GM12864 (cell line): ENCODE results near the gene SUGCT.
A peak's percentile ranks its signal among the peaks of the same experiment; 100 is the strongest.

Experiments
- DNase-seq: peaks from one replicate; pipeline ENCODE4 v3.0.0-alpha.2; 2011; ENCODE audit warnings: low read depth
- H3K4me3 ChIP-seq: 2 replicates; pipeline ENCODE4 v1.5.1; 2011; ENCODE audit warnings: mild to moderate bottlenecking, low read depth, low read length, control low read depth
- CTCF ChIP-seq: IDR thresholded peaks from 2 replicates; pipeline ENCODE4 v1.5.1; 2011; ENCODE audit warnings: low read depth, mild to moderate bottlenecking, moderate library complexity, low read length, control low read depth, inconsistent platforms; ENCODE audit errors: missing control alignments

The SUGCT gene

GRCh38 chr7:40506158-40506557 lies 371.4 kb downstream of the SUGCT start:
- H3K4me3 ChIP-seq: no peak overlapping the region
- no peak for TF ChIP-seq CTCF
- DNase-seq: no peak

DNA sequence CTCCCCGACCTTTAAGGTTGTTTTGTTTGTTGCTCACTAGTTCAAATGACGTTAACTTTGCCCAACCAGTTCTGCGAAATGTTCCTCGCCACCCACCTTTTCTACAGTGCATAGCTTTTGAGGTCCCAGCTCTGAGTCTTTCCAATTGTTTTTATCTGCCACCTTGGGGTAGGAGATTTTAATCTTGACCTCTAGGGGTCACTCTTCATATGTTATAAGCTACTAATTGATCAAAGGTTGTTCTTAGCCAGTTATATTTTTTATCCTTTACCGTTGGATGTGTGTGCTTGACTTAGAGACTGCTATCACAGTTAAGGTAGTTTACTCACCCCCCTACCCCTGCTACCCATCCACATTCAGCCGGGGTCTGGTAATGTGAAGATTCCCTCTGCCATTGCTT lies 372.4 kb downstream of the SUGCT start:
- DNase-seq: peak; percentile 2
- H3K4me3 ChIP-seq: no peak overlapping the region
- peak; percentile 43 for TF ChIP-seq CTCF

GRCh38 chr7:40509287-40509996 lies 374.6 kb downstream of the SUGCT start:
- no peak for TF ChIP-seq CTCF
- no peak overlapping the region for H3K4me3 ChIP-seq
- DNase-seq: no peak

DNA sequence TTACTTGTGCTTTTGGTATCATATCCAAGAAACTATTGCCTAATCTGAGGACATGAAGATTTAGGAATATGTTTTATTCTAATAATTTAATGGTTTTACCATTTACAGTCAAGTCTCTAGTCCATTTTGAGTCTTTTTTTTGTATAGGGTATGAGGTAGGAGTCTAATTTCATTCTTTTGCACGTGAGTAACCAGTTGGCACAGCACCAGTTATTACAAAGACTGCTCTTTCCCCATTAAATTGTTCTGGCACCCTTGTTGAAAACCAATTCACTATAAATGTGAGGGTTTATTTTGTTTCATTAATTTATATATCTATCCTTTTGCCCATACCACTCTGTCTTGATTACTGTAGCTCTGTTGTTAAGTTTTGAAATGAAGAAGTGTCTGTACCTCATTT lies 381.6 kb downstream of the SUGCT start:
- H3K4me3 ChIP-seq: no peak overlapping the region
- no peak for TF ChIP-seq CTCF
- DNase-seq: no peak

GRCh38 chr7:40519009-40519408 lies 384.2 kb downstream of the SUGCT start:
- TF ChIP-seq CTCF: no peak
- H3K4me3 ChIP-seq: no peak overlapping the region
- no peak for DNase-seq

- no peak overlapping the region for H3K4me3 ChIP-seq
- DNase-seq: no peak
- no peak for TF ChIP-seq CTCF
These were observed 386.4 kb downstream of the SUGCT start for GRCh38 chr7:40520986-40521738.
